ENCODE data around the gene RAB35. TPM values are rescaled to one million over a fixed set of nuclear protein-coding genes. Genes with fewer than 3 reads are reported as not detected.

RAB35 gene
- polyA plus RNA-seq, 1 of the 3 experiments (the other 2 are of a cell fraction) = 41.8 TPM

- TF ChIP-seq, protein P1, sequence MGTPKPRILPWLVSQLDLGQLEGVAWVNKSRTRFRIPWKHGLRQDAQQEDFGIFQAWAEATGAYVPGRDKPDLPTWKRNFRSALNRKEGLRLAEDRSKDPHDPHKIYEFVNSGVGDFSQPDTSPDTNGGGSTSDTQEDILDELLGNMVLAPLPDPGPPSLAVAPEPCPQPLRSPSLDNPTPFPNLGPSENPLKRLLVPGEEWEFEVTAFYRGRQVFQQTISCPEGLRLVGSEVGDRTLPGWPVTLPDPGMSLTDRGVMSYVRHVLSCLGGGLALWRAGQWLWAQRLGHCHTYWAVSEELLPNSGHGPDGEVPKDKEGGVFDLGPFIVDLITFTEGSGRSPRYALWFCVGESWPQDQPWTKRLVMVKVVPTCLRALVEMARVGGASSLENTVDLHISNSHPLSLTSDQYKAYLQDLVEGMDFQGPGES (IDR thresholded peaks at IDR 0.05; ENCODE audit: low read depth, low read length) = no peak
- no peak for TF ChIP-seq FOXM1 (IDR thresholded peaks at IDR 0.05; ENCODE audit: low read depth)
- TF ChIP-seq EZH2phosphoT487 (IDR thresholded peaks at IDR 0.05; ENCODE audit: borderline replicate concordance, low read depth) = no peak
- TF ChIP-seq NRF1 (IDR thresholded peaks at IDR 0.05; ENCODE audit: low read depth, low read length) = no peak
- no peak for TF ChIP-seq EP300 (IDR thresholded peaks at IDR 0.05; ENCODE audit: borderline replicate concordance in 1 of 2, low read depth in 1 of 2, low read length in 1 of 2)
Observed at GRCh38 chr12:120157678-120158077, 41.1 kb upstream of the RAB35 start (continued).

GRCh38 chr12:120156315-120157259 is 40.0 kb upstream of the RAB35 start:
- POLR2A ChIA-PET = no interaction called here
- WGBS (ENCODE audit: low lambda C conversion rate) = 90% methylated on average over 16 of the region's 22 CpGs
- H3K27me3 ChIP-seq (ENCODE audit: insufficient read depth) = no peaks in the 10 kb centered on the region
- no peak overlapping the region for H3K4me3 ChIP-seq (ENCODE audit: low read depth in 2 of 2, low read length in 1 of 2)
- H3K9me3 ChIP-seq = no peaks in the 10 kb centered on the region
- peaks cover 33 to 89% of the 10 kb centered on the region in 2 experiments for H3K36me3 ChIP-seq (replicated peaks in 1 of 2; ENCODE audit: control insufficient read depth in 1 of 2, insufficient read depth in 2 of 2, low read length in 1 of 2)
- no peak overlapping the region for H3K27ac ChIP-seq (ENCODE audit: low read depth in 2 of 2, low read length in 1 of 2)
- TF ChIP-seq, protein P1 (IDR thresholded peaks at IDR 0.05; ENCODE audit: low read depth, low read length) = no peak
- TF ChIP-seq TAF1 (IDR thresholded peaks at IDR 0.05; ENCODE audit: borderline replicate concordance, low read depth, low read length) (no peak), MAX (IDR thresholded peaks at IDR 0.05; ENCODE audit: low read depth) (no peak), PBX3 (IDR thresholded peaks at IDR 0.05) (no peak), REST (IDR thresholded peaks at IDR 0.05; ENCODE audit: low read depth, low read length) (no peak), ELF1 (IDR thresholded peaks at IDR 0.05) (no peak), TEAD4 (IDR thresholded peaks at IDR 0.05; ENCODE audit: borderline replicate concordance, insufficient read depth) (no peak)
- CTCF ChIA-PET = no interaction called here
- H3K4me2 ChIP-seq = no peak overlapping the region
- no peak for DNase-seq
- H2AFZ ChIP-seq (ENCODE audit: low read depth) = no peak overlapping the region
- H3K4me1 ChIP-seq (ENCODE audit: control insufficient read depth in 1 of 2, insufficient read depth in 2 of 2, low read depth in 1 of 2, low read length in 1 of 2) = no peaks in the 10 kb centered on the region
- no peaks in the 10 kb centered on the region for H3K79me2 ChIP-seq (ENCODE audit: insufficient read depth)
- H3K9me2 ChIP-seq = no peaks in the 10 kb centered on the region
- H3K9ac ChIP-seq = no peak overlapping the region
- H4K20me1 ChIP-seq (ENCODE audit: insufficient read depth) = no peaks in the 10 kb centered on the region
- H3F3A ChIP-seq (replicated peaks; ENCODE audit: insufficient read depth) = no peaks in the 10 kb centered on the region

Measured in SK-N-SH (cell line).